PC-3 (cell line): ENCODE data around the gene RPLP2.

ENCODE experiments used
- EZH2 ChIP-seq: fragments of 300-600 bp; sonication (generic); IDR thresholded peaks from one replicate; pipeline ENCODE4 v1.6.1; 2017; ENCODE audit warnings: antibody characterized with exemption, mild to moderate bottlenecking, low read length; ENCODE audit not compliant: unreplicated experiment
- TF ChIP-seq, protein P1 (sequence below): fragments of 300-600 bp; sonication (generic); conservative IDR thresholded peaks from 2 replicates; pipeline ENCODE4 v1.5.1; 2017; ENCODE audit warnings: antibody characterized with exemption, low read depth, mild to moderate bottlenecking, low read length

DNA sequence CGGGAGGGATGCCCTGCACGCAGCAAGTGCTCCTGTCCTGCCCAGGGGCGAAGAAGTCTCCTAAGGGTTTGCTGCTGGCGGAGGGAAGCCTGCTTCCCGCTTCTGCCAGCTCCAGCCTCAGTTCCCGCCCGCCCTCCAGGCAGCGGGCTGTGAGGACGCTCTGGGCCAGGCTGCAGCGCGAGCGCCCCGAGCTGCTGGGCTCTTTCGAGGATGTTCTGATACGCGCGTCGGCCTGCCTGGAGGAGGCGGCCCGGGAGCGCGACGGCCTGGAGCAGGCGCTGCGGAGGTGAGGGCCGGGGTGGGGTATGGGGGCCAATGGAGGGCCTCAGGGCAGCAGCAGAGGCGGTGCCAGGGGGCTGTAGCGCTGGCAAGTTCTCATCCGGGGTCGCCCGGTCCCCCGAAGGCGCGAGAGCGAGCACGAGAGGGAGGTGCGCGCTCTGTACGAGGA is 20.1 kb downstream of the RPLP2 start:
- TF ChIP-seq, protein P1, sequence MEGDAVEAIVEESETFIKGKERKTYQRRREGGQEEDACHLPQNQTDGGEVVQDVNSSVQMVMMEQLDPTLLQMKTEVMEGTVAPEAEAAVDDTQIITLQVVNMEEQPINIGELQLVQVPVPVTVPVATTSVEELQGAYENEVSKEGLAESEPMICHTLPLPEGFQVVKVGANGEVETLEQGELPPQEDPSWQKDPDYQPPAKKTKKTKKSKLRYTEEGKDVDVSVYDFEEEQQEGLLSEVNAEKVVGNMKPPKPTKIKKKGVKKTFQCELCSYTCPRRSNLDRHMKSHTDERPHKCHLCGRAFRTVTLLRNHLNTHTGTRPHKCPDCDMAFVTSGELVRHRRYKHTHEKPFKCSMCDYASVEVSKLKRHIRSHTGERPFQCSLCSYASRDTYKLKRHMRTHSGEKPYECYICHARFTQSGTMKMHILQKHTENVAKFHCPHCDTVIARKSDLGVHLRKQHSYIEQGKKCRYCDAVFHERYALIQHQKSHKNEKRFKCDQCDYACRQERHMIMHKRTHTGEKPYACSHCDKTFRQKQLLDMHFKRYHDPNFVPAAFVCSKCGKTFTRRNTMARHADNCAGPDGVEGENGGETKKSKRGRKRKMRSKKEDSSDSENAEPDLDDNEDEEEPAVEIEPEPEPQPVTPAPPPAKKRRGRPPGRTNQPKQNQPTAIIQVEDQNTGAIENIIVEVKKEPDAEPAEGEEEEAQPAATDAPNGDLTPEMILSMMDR = no peak
- no peak for TF ChIP-seq EZH2
